A549 (cell line): ENCODE data around the gene PPP2R2C. TPM values are rescaled to one million over a fixed set of nuclear protein-coding genes. Genes with fewer than 3 reads are reported as not detected.

Experiments
- ATAC-seq, 2 experiments: fragments of 200-7000 bp in 1 of 2; fragments of >200 bp in 1 of 2; cut with Nextera tagmentation in 1 of 2; cut with Tn5 transposase in 1 of 2; 3 replicates each; pipeline versions ENCODE4 v1.8.0 to v1.9.1; 2018 to 2020; ENCODE audit warnings: mild to moderate bottlenecking in 1 of 2, moderate library complexity in 1 of 2
- CTCF ChIA-PET: fragments of 300-600 bp; sonication (Branson Sonifier 250); formaldehyde crosslinking; extraction: SDS; loops from one replicate; lab custom pipeline; 2021; ENCODE audit warnings: antibody characterized with exemption, inconsistent platforms; lab: Yijun Ruan, JAX
- POLR2A ChIA-PET: fragments of 350-600 bp; formaldehyde crosslinking; extraction: SDS; loops from one replicate; lab custom pipeline; 2021; ENCODE audit warnings: antibody characterized with exemption, inconsistent platforms; lab: Yijun Ruan, JAX
- DNase-seq, 2 experiments: peaks; one replicate each; pipeline versions ENCODE4 v3.0.0 to v3.0.0-alpha.2; 2011 to 2016; ENCODE audit warnings: low read depth in 1 of 2, low spot score in 1 of 2
- FAIRE-seq: peaks from 2 replicates; lab custom pipeline; 2011; peaks lifted over from hg19 to GRCh38; lab: Jason Lieb, UNC
- H3K27ac ChIP-seq, 2 experiments: fragments of >200 bp; sonication (Bioruptor Twin); formaldehyde crosslinking; 3 replicates each; pipeline ENCODE4 v1.5.1; 2016 to 2017
- H3K4me1 ChIP-seq: fragments of >200 bp; sonication (Bioruptor Twin); formaldehyde crosslinking; 3 replicates; pipeline ENCODE4 v1.6.1; 2016
- H3K4me2 ChIP-seq: fragments of >200 bp; sonication (Bioruptor Twin); formaldehyde crosslinking; 3 replicates; pipeline ENCODE4 v1.6.1; 2016
- H3K4me3 ChIP-seq: fragments of >200 bp; sonication (Bioruptor Twin); formaldehyde crosslinking; 3 replicates; pipeline ENCODE4 v1.5.1; 2016
- H3K9me3 ChIP-seq: fragments of >200 bp; sonication (Bioruptor Twin); formaldehyde crosslinking; 3 replicates; pipeline ENCODE4 v1.6.1; 2016
- BCL3 ChIP-seq: fragments of >200 bp; sonication (Bioruptor Twin); formaldehyde crosslinking; IDR thresholded peaks from 3 replicates; pipeline ENCODE4 v1.6.1; 2016
- CBX2 ChIP-seq: fragments of 200-600 bp; sonication (generic); IDR thresholded peaks from 2 replicates; pipeline ENCODE4 v1.6.1; 2016; ENCODE audit warnings: low read depth, mild to moderate bottlenecking, borderline replicate concordance
- CEBPB ChIP-seq, 2 experiments: fragments of >200 bp in 1 of 2; sonication (Bioruptor Twin) in 1 of 2; formaldehyde crosslinking in 1 of 2; IDR thresholded peaks; 2 replicates each; pipeline ENCODE4 v1.6.1; 2012 to 2016
- CHD2 ChIP-seq: fragments of 150-350 bp; IDR thresholded peaks from 2 replicates; pipeline ENCODE4 v1.6.1; 2014; ENCODE audit warnings: low read length; ENCODE audit not compliant: partially characterized antibody
- CTCF ChIP-seq: fragments of >200 bp; sonication (Bioruptor Twin); formaldehyde crosslinking; IDR thresholded peaks from 3 replicates; pipeline ENCODE4 v1.5.1; 2016
- ELK1 ChIP-seq: fragments of 150-350 bp; IDR thresholded peaks from 2 replicates; pipeline ENCODE4 v1.6.1; 2014; ENCODE audit warnings: low read depth, mild to moderate bottlenecking, low read length
- EP300 ChIP-seq, 2 experiments: fragments of >200 bp; sonication (Bioruptor Twin); formaldehyde crosslinking; IDR thresholded peaks; 2 replicates in 1 of 2; 3 replicates in 1 of 2; pipeline ENCODE4 v1.6.1; 2016 to 2017
- ESRRA ChIP-seq: fragments of 150-350 bp; IDR thresholded peaks from 2 replicates; pipeline ENCODE4 v1.6.1; 2014; ENCODE audit warnings: mild to moderate bottlenecking, low read length, borderline replicate concordance
- FOSB ChIP-seq: fragments of 250-450 bp; sonication (Bioruptor Pico); IDR thresholded peaks from 2 replicates; pipeline ENCODE4 v1.5.0; 2020; ENCODE audit warnings: mild to moderate bottlenecking, moderate library complexity
- HOXB5 ChIP-seq: fragments of 250-450 bp; sonication (Bioruptor Pico); IDR thresholded peaks from 2 replicates; pipeline ENCODE4 v1.5.0; 2020; ENCODE audit warnings: mild to moderate bottlenecking, moderate library complexity
- JUN ChIP-seq, 2 experiments: fragments of >200 bp; sonication (Bioruptor Twin); formaldehyde crosslinking; IDR thresholded peaks; 2 replicates in 1 of 2; 3 replicates in 1 of 2; pipeline ENCODE4 v1.6.1; 2016 to 2017
- JUNB ChIP-seq: fragments of >200 bp; sonication (Bioruptor Twin); formaldehyde crosslinking; IDR thresholded peaks from 2 replicates; pipeline ENCODE4 v1.6.1; 2016
- KDM5A ChIP-seq: fragments of 200-600 bp; sonication (generic); IDR thresholded peaks from 2 replicates; pipeline ENCODE4 v1.6.1; 2016; ENCODE audit warnings: antibody characterized with exemption, mild to moderate bottlenecking
- MAFK ChIP-seq: fragments of 450-650 bp; IDR thresholded peaks from 2 replicates; pipeline ENCODE4 v1.6.1; 2014; ENCODE audit not compliant: partially characterized antibody
- MAX ChIP-seq: IDR thresholded peaks from 2 replicates; pipeline ENCODE4 v1.6.1; 2012
- RAD21 ChIP-seq, 2 experiments: fragments of >200 bp in 1 of 2; sonication (Bioruptor Twin) in 1 of 2; formaldehyde crosslinking in 1 of 2; IDR thresholded peaks in 1 of 2; conservative IDR thresholded peaks in 1 of 2; 2 replicates in 1 of 2; 3 replicates in 1 of 2; pipeline ENCODE4 v1.6.1; 2012 to 2018; ENCODE audit warnings: inconsistent platforms in 1 of 2
- RARB ChIP-seq: fragments of 250-450 bp; sonication (Bioruptor Pico); IDR thresholded peaks from 2 replicates; pipeline ENCODE4 v1.8.0; 2021; ENCODE audit warnings: mild to moderate bottlenecking, moderate library complexity
- RNF2 ChIP-seq: fragments of 200-600 bp; sonication (generic); IDR thresholded peaks from 2 replicates; pipeline ENCODE4 v1.6.1; 2016; ENCODE audit warnings: low read depth, mild to moderate bottlenecking, antibody characterized with exemption, moderate library complexity, borderline replicate concordance
- TFCP2L1 ChIP-seq: fragments of 250-450 bp; sonication (Bioruptor Pico); IDR thresholded peaks from 2 replicates; pipeline ENCODE4 v1.5.0; 2021; ENCODE audit warnings: mild to moderate bottlenecking
- TP53 ChIP-seq: fragments of 250-450 bp; sonication (Bioruptor Pico); IDR thresholded peaks from 2 replicates; pipeline ENCODE4 v1.5.0; 2021; ENCODE audit warnings: mild to moderate bottlenecking, moderate library complexity
- WGBS: methylation state at CpG from one replicate; pipeline ENCODE4 v1.1.6; 2017; ENCODE audit errors: missing lambda C conversion rate; 5-methylcytosine and 5-hydroxymethylcytosine counted together
- polyA plus RNA-seq, 4 experiments: library from polyadenylated mRNA; depleted of rRNA in 3 of 4; stranded (reverse); fragments of >200 nt; fragmentation: RNase III in 1 of 4; extraction: RNeasy Plus Mini Kit Qiagen cat#74134 plus additional on column Dnase treatment in 1 of 4; gene quantifications; 2 replicates in 3 of 4; 3 replicates in 1 of 4; pipeline ENCODE4 v1.2.3, GENCODE V29; 2011 to 2017

PPP2R2C gene
- polyA plus RNA-seq, 2 of the 4 experiments (the other 2 are of a cell fraction), result 23.9 to 29.4 TPM

GRCh38 chr4:6291784-6292297 lies 180.6 kb downstream of the PPP2R2C start:
- no peak for FAIRE-seq
- WGBS, result 95% methylated on average over 13 of the region's 21 CpGs
- TF ChIP-seq MAX, result no peak
- no peak for TF ChIP-seq MAFK
- TF ChIP-seq HOXB5 (CRISPR knock-in tag), result no peak
- TF ChIP-seq, all 56 proteins: peak for 0
- H3K27ac ChIP-seq, result no peak overlapping the region
- ATAC-seq (no peak), DNase-seq (no peak)
- H3K4me1 ChIP-seq, result no peaks in the 10 kb centered on the region
- POLR2A ChIA-PET, result no interaction called here
- no peak overlapping the region for H3K4me2 ChIP-seq
- no peaks in the 10 kb centered on the region for H3K9me3 ChIP-seq
- CTCF ChIA-PET, result no interaction called here
- H3K4me3 ChIP-seq, result no peak overlapping the region

- ChIA-PET CTCF (interaction anchor here (0.8 to 1.7 kb wide), 5 partner anchors 27 to 40 kb away, joined by 4 to 6 read pairs (median 5); no protein-coding TSS in a partner anchor), POLR2A (no interaction called here)
- H3K27ac ChIP-seq, result no peak overlapping the region
- TF ChIP-seq BCL3, result no peak
- H3K4me2 ChIP-seq, result no peak overlapping the region
- no peak overlapping the region for H3K4me3 ChIP-seq
- H3K9me3 ChIP-seq, result no peaks in the 10 kb centered on the region
- H3K4me1 ChIP-seq, result no peaks in the 10 kb centered on the region
- FAIRE-seq, result no peak
- peak in 1 of 2 experiments; percentile 34; a peak in 2 of 6 replicates for ATAC-seq
- DNase-seq, result no peak
- whole genome bisulfite sequencing, result 79% methylated on average over 17 of the region's 25 CpGs
Observed at GRCh38 chr4:6290769-6291547, 181.5 kb downstream of the PPP2R2C start.

GRCh38 chr4:6290256-6290655 lies 182.2 kb downstream of the PPP2R2C start:
- CTCF ChIA-PET, result interaction anchor here (1.1 to 1.7 kb wide), 4 partner anchors 26 to 41 kb away, joined by 4 to 6 read pairs (median 5); no protein-coding TSS in a partner anchor
- no peak for TF ChIP-seq RAD21 (conservative IDR thresholded peaks at IDR 0.05 in 1 of 2, IDR thresholded peaks at IDR 0.05 in 1 of 2)
- ATAC-seq, result no peak
- no peak for DNase-seq
- no peak overlapping the region for H3K4me3 ChIP-seq
- H3K4me1 ChIP-seq, result no peaks in the 10 kb centered on the region
- WGBS, result 73% methylated on average over 7 of the region's 7 CpGs
- H3K4me2 ChIP-seq, result no peak overlapping the region
- H3K27ac ChIP-seq, result no peak overlapping the region
- H3K9me3 ChIP-seq, result no peaks in the 10 kb centered on the region
- no peak for FAIRE-seq
- POLR2A ChIA-PET, result no interaction called here

GRCh38 chr4:6288871-6289270 lies 183.5 kb downstream of the PPP2R2C start:
- ChIA-PET CTCF (no interaction called here), POLR2A (no interaction called here)
- ATAC-seq, result no peak
- no peak for DNase-seq
- Histone ChIP-seq H3K27ac (no peak overlapping the region), H3K4me3 (no peak overlapping the region), H3K4me1 (no peaks in the 10 kb centered on the region), H3K4me2 (no peak overlapping the region), H3K9me3 (no peaks in the 10 kb centered on the region)
- no peak for TF ChIP-seq ESRRA
- TF ChIP-seq RNF2, result no peak
- TF ChIP-seq CBX2, result no peak
- TF ChIP-seq EP300 (IDR thresholded peaks at IDR 0.05), result no peak
- no peak for TF ChIP-seq JUNB
- no peak for TF ChIP-seq FOSB (CRISPR knock-in tag)
- TF ChIP-seq KDM5A, result no peak
- no peak for TF ChIP-seq RARB (CRISPR knock-in tag)
- no peak for TF ChIP-seq TFCP2L1 (CRISPR knock-in tag)
- no peak for TF ChIP-seq BCL3
- TF ChIP-seq CTCF, result no peak
- TF ChIP-seq JUN (IDR thresholded peaks at IDR 0.05), result no peak
- no peak for TF ChIP-seq ELK1
- no peak for TF ChIP-seq TP53 (CRISPR knock-in tag)
- TF ChIP-seq CHD2, result no peak
- no peak for TF ChIP-seq CEBPB (IDR thresholded peaks at IDR 0.05)
- TF ChIP-seq HOXB5 (CRISPR knock-in tag), result no peak
- no peak for FAIRE-seq
- WGBS, result 95% methylated on average over 14 of the region's 15 CpGs
